OCI-LY7 (cell line): ENCODE results near the gene PEPD.

ENCODE experiments used
- CTCF ChIP-seq: fragments of 200-600 bp; sonication (generic); conservative IDR thresholded peaks from 2 replicates; pipeline ENCODE4 v1.5.1; 2014; ENCODE audit warnings: mild to moderate bottlenecking, antibody characterized with exemption, low read length, moderate library complexity, mixed read lengths
- EZH2phosphoT487 ChIP-seq: fragments of 200-600 bp; sonication (generic); IDR thresholded peaks from 2 replicates; pipeline ENCODE4 v1.6.1; 2018; ENCODE audit warnings: low read depth, borderline replicate concordance, mild to moderate bottlenecking, mixed run types, antibody characterized with exemption, low read length, moderate library complexity, mixed read lengths

- no peak for TF ChIP-seq CTCF
- TF ChIP-seq EZH2phosphoT487 = no peak
These were observed 166.1 kb downstream of the PEPD start for GRCh38 chr19:33355535-33355934.
